Lung (tissue), 12 donors: ENCODE data around the gene PLXDC1. TPM values are rescaled to one million over a fixed set of nuclear protein-coding genes. Genes with fewer than 3 reads are reported as not detected.

Source experiments
- ATAC-seq: fragments of 200-7000 bp; cut with Tn5 transposase; one replicate; pipeline ENCODE4 v1.9.1; 2020; ENCODE audit warnings: moderate number of reproducible peaks; ENCODE audit not compliant: insufficient read depth, low FRiP score
- DNase-seq, 3 donors: peaks; one replicate each; pipeline ENCODE4 v3.0.0-alpha.2; 2013 to 2017
- H3K27ac ChIP-seq, 2 donors: one replicate each; pipeline ENCODE4 v1.5.1; 2013; ENCODE audit warnings: mild to moderate bottlenecking in 2 of 2, moderate library complexity in 2 of 2, control low read depth in 1 of 2, inconsistent platforms in 1 of 2, low read depth in 1 of 2, low read length in 1 of 2
- H3K27me3 ChIP-seq, 3 donors: one replicate each; pipeline ENCODE4 v1.5.1; 2013; ENCODE audit warnings: low read length in 2 of 3; ENCODE audit not compliant: control insufficient read depth in 3 of 3, insufficient read depth in 3 of 3
- H3K36me3 ChIP-seq, 4 donors: one replicate each; pipeline ENCODE4 v1.5.1; 2013; ENCODE audit warnings: low read length in 4 of 4, mild to moderate bottlenecking in 1 of 4, moderate library complexity in 1 of 4; ENCODE audit not compliant: control insufficient read depth in 4 of 4, insufficient read depth in 4 of 4
- H3K4me1 ChIP-seq, 5 donors: one replicate each; pipeline ENCODE4 v1.5.1; 2013; ENCODE audit warnings: low read length in 5 of 5, mild to moderate bottlenecking in 2 of 5, moderate library complexity in 1 of 5; ENCODE audit not compliant: control insufficient read depth in 5 of 5, insufficient read depth in 5 of 5
- H3K4me3 ChIP-seq: one replicate; pipeline ENCODE4 v1.5.1; 2013; ENCODE audit warnings: mild to moderate bottlenecking, control low read depth, moderate library complexity
- H3K9ac ChIP-seq, 2 donors: one replicate each; pipeline ENCODE4 v1.5.1; 2013; ENCODE audit warnings: low read length in 2 of 2, control low read depth in 1 of 2; ENCODE audit not compliant: insufficient read depth in 1 of 2
- H3K9me3 ChIP-seq, 4 donors: one replicate each; pipeline ENCODE4 v1.5.1; 2013; ENCODE audit warnings: low read length in 3 of 4, mild to moderate bottlenecking in 1 of 4, moderate library complexity in 1 of 4; ENCODE audit not compliant: control insufficient read depth in 4 of 4, insufficient read depth in 3 of 4
- CTCF ChIP-seq: IDR thresholded peaks from 2 replicates; pipeline ENCODE4 v1.5.1; 2012; ENCODE audit warnings: mild to moderate bottlenecking; ENCODE audit errors: control extremely low read depth, extremely low read depth
- WGBS, 2 donors: extraction: QIAGEN DNeasy Blood & Tissue Kit; methylation state at CpG; one replicate each; pipeline ENCODE4 v1.1.7; 2013; 5-methylcytosine and 5-hydroxymethylcytosine counted together
- polyA plus RNA-seq, 2 donors: library from polyadenylated mRNA; stranded (reverse); fragments of 200-250 nt; gene quantifications; one replicate each; pipeline ENCODE4 v1.2.1, GENCODE V29; 2013
- total RNA-seq, 2 donors: library from RNA; depleted of rRNA in 1 of 2; stranded (reverse); fragments of >200 nt in 1 of 2; gene quantifications; one replicate each; pipeline ENCODE4 v1.2.1, GENCODE V29; 2014 to 2021
- donor health status: control.
- donor health status: control.
- donor health status: Bipolar disorder and iron deficiency.
- donor health status: healthy.
- donor health status: DM: yes; HTN: yes; CAD: no.

Gene PLXDC1
- total and polyA plus RNA-seq, 4 donors, result 1.7 to 7.3 (median 5.4) TPM

GRCh38 chr17:39081851-39082250 lies 69.6 kb downstream of the PLXDC1 start:
- WGBS, 2 donors, result 88 to 89% methylated on average over 1 of the region's 1 CpG
- H3K36me3 ChIP-seq, result no peaks in the 10 kb centered on the region
- peak overlapping the region in 1 of 2 donors; percentile 57 for H3K27ac ChIP-seq
- no peak overlapping the region for H3K4me3 ChIP-seq
- ATAC-seq (no peak), DNase-seq (no peak)
- no peaks in the 10 kb centered on the region for H3K27me3 ChIP-seq
- H3K9me3 ChIP-seq, result no peaks in the 10 kb centered on the region
- TF ChIP-seq CTCF, result no peak
- peaks cover 0 to 13% (median 0%) of the 10 kb centered on the region in 5 donors for H3K4me1 ChIP-seq
- no peak overlapping the region for H3K9ac ChIP-seq

GRCh38 chr17:39080421-39081078 lies 70.9 kb downstream of the PLXDC1 start:
- no peak overlapping the region for H3K9ac ChIP-seq
- no peaks in the 10 kb centered on the region for H3K36me3 ChIP-seq
- no peaks in the 10 kb centered on the region for H3K27me3 ChIP-seq
- H3K9me3 ChIP-seq, result no peaks in the 10 kb centered on the region
- peaks cover 0 to 13% (median 0%) of the 10 kb centered on the region in 5 donors for H3K4me1 ChIP-seq
- no peak overlapping the region for H3K4me3 ChIP-seq
- ATAC-seq, result no peak
- TF ChIP-seq CTCF, result no peak
- H3K27ac ChIP-seq, result no peak overlapping the region
- 65 to 71% methylated on average over 6 of the region's 6 CpGs for WGBS, 2 donors
- DNase-seq, result peak; percentile 27 to 52 (median 29)

- no peak overlapping the region for H3K27ac ChIP-seq
- no peak for ATAC-seq
- WGBS, 2 donors, result 82 to 84% methylated on average over 1 of the region's 1 CpG
Measured at GRCh38 chr17:39079836-39080235, 71.6 kb downstream of the PLXDC1 start.

More at GRCh38 chr17:39079836-39080235, 71.6 kb downstream of the PLXDC1 start:
- Histone ChIP-seq H3K4me3 (no peak overlapping the region), H3K9me3 (no peaks in the 10 kb centered on the region), H3K27me3 (no peaks in the 10 kb centered on the region), H3K36me3 (no peaks in the 10 kb centered on the region), H3K9ac (no peak overlapping the region), H3K4me1 (peaks cover 0 to 13% (median 0%) of the 10 kb centered on the region in 5 donors)
- no peak for DNase-seq
- TF ChIP-seq CTCF, result no peak
